Measurements from ENCODE around the gene REEP3. TPM values are rescaled to one million over a fixed set of nuclear protein-coding genes. Genes with fewer than 3 reads are reported as not detected.
A peak's percentile ranks its signal among the peaks of the same experiment; 100 is the strongest.

The REEP3 gene
- total RNA-seq, 1 experiment from 2014 or later: 18.5 TPM

- DNase-seq: no peak
- peaks cover 19% of the 10 kb centered on the region for H3K36me3 ChIP-seq
- H3K27me3 ChIP-seq: no peaks in the 10 kb centered on the region
- no peak overlapping the region for H3K4me3 ChIP-seq
- H3K9me3 ChIP-seq: no peaks in the 10 kb centered on the region
These were observed 9.2 kb downstream of the REEP3 start for GRCh38 chr10:63530409-63530808.

- DNase-seq: no peak
- H3K27me3 ChIP-seq: no peaks in the 10 kb centered on the region
- H3K36me3 ChIP-seq: peaks cover 5% of the 10 kb centered on the region; the same call in 1 of the 2 replicates
- H3K4me3 ChIP-seq: no peak overlapping the region
- no peaks in the 10 kb centered on the region for H3K9me3 ChIP-seq
These were observed 13.5 kb downstream of the REEP3 start for GRCh38 chr10:63534723-63535122.

GRCh38 chr10:63536698-63537097, 15.5 kb downstream of the REEP3 start:
- Histone ChIP-seq H3K27me3 (no peaks in the 10 kb centered on the region), H3K36me3 (no peaks in the 10 kb centered on the region), H3K4me3 (no peak overlapping the region), H3K9me3 (no peaks in the 10 kb centered on the region)
- DNase-seq: no peak

- Histone ChIP-seq H3K36me3 (no peaks in the 10 kb centered on the region), H3K9me3 (no peaks in the 10 kb centered on the region), H3K4me3 (no peak overlapping the region), H3K27me3 (no peaks in the 10 kb centered on the region)
- no peak for DNase-seq
These were observed 16.3 kb downstream of the REEP3 start for GRCh38 chr10:63537536-63537935.

- no peaks in the 10 kb centered on the region for H3K9me3 ChIP-seq
- no peaks in the 10 kb centered on the region for H3K36me3 ChIP-seq
- H3K4me3 ChIP-seq: no peak overlapping the region
- DNase-seq: no peak
- H3K27me3 ChIP-seq: no peaks in the 10 kb centered on the region
These were observed 18.2 kb downstream of the REEP3 start for GRCh38 chr10:63539377-63539776.

GRCh38 chr10:63539994-63540393, 18.8 kb downstream of the REEP3 start:
- no peaks in the 10 kb centered on the region for H3K27me3 ChIP-seq
- no peaks in the 10 kb centered on the region for H3K36me3 ChIP-seq

GRCh38 chr10:63542835-63543575, 21.8 kb downstream of the REEP3 start:
- no peaks in the 10 kb centered on the region for H3K27me3 ChIP-seq
- peak; percentile 65 for DNase-seq
- no peaks in the 10 kb centered on the region for H3K9me3 ChIP-seq
- H3K4me3 ChIP-seq: no peak overlapping the region
- peaks cover 5% of the 10 kb centered on the region; the same call in 1 of the 2 replicates for H3K36me3 ChIP-seq

More at GRCh38 chr10:63539994-63540393, 18.8 kb downstream of the REEP3 start:
- Histone ChIP-seq H3K4me3 (no peak overlapping the region), H3K9me3 (no peaks in the 10 kb centered on the region)
- no peak for DNase-seq

GRCh38 chr10:63543576-63543962, 22.4 kb downstream of the REEP3 start:
- peaks cover 5% of the 10 kb centered on the region; the same call in 1 of the 2 replicates for H3K36me3 ChIP-seq
- H3K4me3 ChIP-seq: no peak overlapping the region

GRCh38 chr10:63544418-63544817, 23.2 kb downstream of the REEP3 start:
- Histone ChIP-seq H3K36me3 (peaks cover 5% of the 10 kb centered on the region; the same call in 1 of the 2 replicates), H3K9me3 (no peaks in the 10 kb centered on the region), H3K27me3 (no peaks in the 10 kb centered on the region), H3K4me3 (no peak overlapping the region)
- no peak for DNase-seq

More at GRCh38 chr10:63543576-63543962, 22.4 kb downstream of the REEP3 start:
- no peak for DNase-seq
- H3K27me3 ChIP-seq: no peaks in the 10 kb centered on the region
- H3K9me3 ChIP-seq: no peaks in the 10 kb centered on the region

GRCh38 chr10:63547628-63548360, 26.6 kb downstream of the REEP3 start:
- H3K9me3 ChIP-seq: no peaks in the 10 kb centered on the region
- no peak for DNase-seq

GRCh38 chr10:63548860-63549259, 27.7 kb downstream of the REEP3 start:
- Histone ChIP-seq H3K4me3 (no peak overlapping the region), H3K27me3 (no peaks in the 10 kb centered on the region), H3K36me3 (peaks cover 5% of the 10 kb centered on the region), H3K9me3 (no peaks in the 10 kb centered on the region)
- DNase-seq: no peak

More at GRCh38 chr10:63547628-63548360, 26.6 kb downstream of the REEP3 start:
- H3K36me3 ChIP-seq: peaks cover 5% of the 10 kb centered on the region
- H3K27me3 ChIP-seq: no peaks in the 10 kb centered on the region
- H3K4me3 ChIP-seq: no peak overlapping the region

GRCh38 chr10:63549810-63550209, 28.6 kb downstream of the REEP3 start:
- H3K36me3 ChIP-seq: peaks cover 5% of the 10 kb centered on the region
- no peaks in the 10 kb centered on the region for H3K27me3 ChIP-seq
- no peaks in the 10 kb centered on the region for H3K9me3 ChIP-seq
- H3K4me3 ChIP-seq: no peak overlapping the region
- DNase-seq: no peak

- Histone ChIP-seq H3K36me3 (no peaks in the 10 kb centered on the region; the same call in none of the 2 replicates), H3K27me3 (no peaks in the 10 kb centered on the region), H3K4me3 (no peak overlapping the region), H3K9me3 (no peaks in the 10 kb centered on the region)
- DNase-seq: no peak
These were observed 31.8 kb downstream of the REEP3 start for GRCh38 chr10:63553031-63553430.

- Histone ChIP-seq H3K4me3 (no peak overlapping the region), H3K27me3 (no peaks in the 10 kb centered on the region), H3K36me3 (no peaks in the 10 kb centered on the region; the same call in none of the 2 replicates), H3K9me3 (no peaks in the 10 kb centered on the region)
- peak; percentile 21 for DNase-seq
These were observed 32.3 kb downstream of the REEP3 start for GRCh38 chr10:63553473-63553872.

- Histone ChIP-seq H3K9me3 (no peaks in the 10 kb centered on the region), H3K27me3 (no peaks in the 10 kb centered on the region), H3K4me3 (no peak overlapping the region), H3K36me3 (no peaks in the 10 kb centered on the region; the same call in 1 of the 2 replicates)
- DNase-seq: peak; percentile 77
These were observed 33.5 kb downstream of the REEP3 start for GRCh38 chr10:63554657-63555056.

GRCh38 chr10:63555330-63555729, 34.1 kb downstream of the REEP3 start:
- Histone ChIP-seq H3K4me3 (no peak overlapping the region), H3K27me3 (no peaks in the 10 kb centered on the region), H3K36me3 (no peaks in the 10 kb centered on the region; the same call in 1 of the 2 replicates), H3K9me3 (no peaks in the 10 kb centered on the region)
- no peak for DNase-seq

GRCh38 chr10:63558132-63558784, 37.1 kb downstream of the REEP3 start:
- no peak overlapping the region for H3K4me3 ChIP-seq
- H3K36me3 ChIP-seq: no peaks in the 10 kb centered on the region; the same call in 1 of the 2 replicates
- DNase-seq: no peak
- H3K9me3 ChIP-seq: no peaks in the 10 kb centered on the region
- H3K27me3 ChIP-seq: no peaks in the 10 kb centered on the region

Data from MG63 (cell line).